ENCODE results near the gene TBC1D3I.
"Not testable (repeated sequence)": the region's sequence is repeated elsewhere in the genome, so short reads cannot be mapped to it uniquely, and the experiment has no call there.

The TBC1D3I gene

DNA sequence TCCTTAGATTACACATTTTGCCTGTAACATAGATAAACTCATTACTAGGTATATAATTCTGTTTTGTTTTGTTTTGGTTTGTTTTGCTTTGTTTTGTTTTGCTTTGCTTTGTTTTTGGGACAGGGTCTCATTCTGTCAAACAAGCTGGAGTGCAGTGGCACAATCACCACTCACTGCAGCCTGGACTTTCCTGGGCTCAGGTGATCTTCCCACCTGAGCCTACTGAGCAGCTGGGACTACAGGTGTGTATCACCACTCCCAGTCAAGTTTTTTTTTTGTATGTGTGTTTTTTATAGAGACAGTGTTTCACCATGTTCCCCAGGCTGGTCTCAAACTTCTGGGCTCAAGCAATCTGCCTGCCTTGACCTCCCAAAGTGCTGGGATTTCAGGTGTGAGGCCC, 54.8 kb downstream of the TBC1D3I start:
- no peak overlapping the region for H3K4me3 ChIP-seq
- no peak for DNase-seq
- TF ChIP-seq, protein P1, sequence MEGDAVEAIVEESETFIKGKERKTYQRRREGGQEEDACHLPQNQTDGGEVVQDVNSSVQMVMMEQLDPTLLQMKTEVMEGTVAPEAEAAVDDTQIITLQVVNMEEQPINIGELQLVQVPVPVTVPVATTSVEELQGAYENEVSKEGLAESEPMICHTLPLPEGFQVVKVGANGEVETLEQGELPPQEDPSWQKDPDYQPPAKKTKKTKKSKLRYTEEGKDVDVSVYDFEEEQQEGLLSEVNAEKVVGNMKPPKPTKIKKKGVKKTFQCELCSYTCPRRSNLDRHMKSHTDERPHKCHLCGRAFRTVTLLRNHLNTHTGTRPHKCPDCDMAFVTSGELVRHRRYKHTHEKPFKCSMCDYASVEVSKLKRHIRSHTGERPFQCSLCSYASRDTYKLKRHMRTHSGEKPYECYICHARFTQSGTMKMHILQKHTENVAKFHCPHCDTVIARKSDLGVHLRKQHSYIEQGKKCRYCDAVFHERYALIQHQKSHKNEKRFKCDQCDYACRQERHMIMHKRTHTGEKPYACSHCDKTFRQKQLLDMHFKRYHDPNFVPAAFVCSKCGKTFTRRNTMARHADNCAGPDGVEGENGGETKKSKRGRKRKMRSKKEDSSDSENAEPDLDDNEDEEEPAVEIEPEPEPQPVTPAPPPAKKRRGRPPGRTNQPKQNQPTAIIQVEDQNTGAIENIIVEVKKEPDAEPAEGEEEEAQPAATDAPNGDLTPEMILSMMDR (IDR thresholded peaks at IDR 0.05) = no peak
- H3K27me3 ChIP-seq = peaks cover 0 to 6% of the 10 kb centered on the region in 2 donors
- intact Hi-C loops (cut with DNase I; ENCODE audit: low total_unique reads) = no loop called here
- H3K36me3 ChIP-seq = no peaks in the 10 kb centered on the region
- no peaks in the 10 kb centered on the region for H3K4me1 ChIP-seq
- no peak overlapping the region for H3K27ac ChIP-seq
- peaks cover 0 to 4% (median 0%) of the 10 kb centered on the region in 3 donors for H3K9me3 ChIP-seq

GRCh38 chr17:36207383-36207782, 57.0 kb downstream of the TBC1D3I start:
- H3K9me3 ChIP-seq; H3K36me3 ChIP-seq; H3K27me3 ChIP-seq; H3K4me3 ChIP-seq; H3K4me1 ChIP-seq; intact Hi-C loops (cut with DNase I; ENCODE audit: low total_unique reads); DNase-seq; H3K27ac ChIP-seq: not testable (repeated sequence)

DNA sequence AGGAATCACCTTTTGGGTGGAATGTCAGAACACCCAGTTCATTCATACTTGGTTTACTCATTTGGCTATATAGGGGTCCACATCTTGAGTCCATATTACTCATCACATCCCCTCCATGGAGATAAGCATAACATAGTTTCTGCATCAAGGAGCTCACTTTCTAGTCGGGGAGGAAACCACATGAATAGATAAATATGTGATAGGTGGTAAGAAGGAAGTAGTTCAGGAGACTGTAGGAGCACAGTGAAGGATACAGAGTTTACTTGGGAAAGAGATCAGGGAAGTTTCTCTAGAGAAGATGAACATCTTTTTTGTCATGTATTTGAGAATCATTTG, 57.9 kb downstream of the TBC1D3I start:
- H3K9me3 ChIP-seq; H3K4me1 ChIP-seq; DNase-seq; H3K27me3 ChIP-seq; H3K36me3 ChIP-seq; intact Hi-C loops (cut with DNase I; ENCODE audit: low total_unique reads); H3K4me3 ChIP-seq; H3K27ac ChIP-seq: not testable (repeated sequence)

GRCh38 chr17:36205637-36206485, 58.5 kb downstream of the TBC1D3I start:
- H3K27ac ChIP-seq = no peak overlapping the region
- H3K4me3 ChIP-seq = no peak overlapping the region
- no peaks in the 10 kb centered on the region for H3K27me3 ChIP-seq
- H3K36me3 ChIP-seq = no peaks in the 10 kb centered on the region
- intact Hi-C loops (cut with DNase I; ENCODE audit: low total_unique reads) = no loop called here
- TF ChIP-seq, protein P1 (IDR thresholded peaks at IDR 0.05) = no peak
- DNase-seq = no peak
- peaks cover 0 to 4% (median 0%) of the 10 kb centered on the region in 3 donors for H3K9me3 ChIP-seq
- H3K4me1 ChIP-seq = no peaks in the 10 kb centered on the region

DNA sequence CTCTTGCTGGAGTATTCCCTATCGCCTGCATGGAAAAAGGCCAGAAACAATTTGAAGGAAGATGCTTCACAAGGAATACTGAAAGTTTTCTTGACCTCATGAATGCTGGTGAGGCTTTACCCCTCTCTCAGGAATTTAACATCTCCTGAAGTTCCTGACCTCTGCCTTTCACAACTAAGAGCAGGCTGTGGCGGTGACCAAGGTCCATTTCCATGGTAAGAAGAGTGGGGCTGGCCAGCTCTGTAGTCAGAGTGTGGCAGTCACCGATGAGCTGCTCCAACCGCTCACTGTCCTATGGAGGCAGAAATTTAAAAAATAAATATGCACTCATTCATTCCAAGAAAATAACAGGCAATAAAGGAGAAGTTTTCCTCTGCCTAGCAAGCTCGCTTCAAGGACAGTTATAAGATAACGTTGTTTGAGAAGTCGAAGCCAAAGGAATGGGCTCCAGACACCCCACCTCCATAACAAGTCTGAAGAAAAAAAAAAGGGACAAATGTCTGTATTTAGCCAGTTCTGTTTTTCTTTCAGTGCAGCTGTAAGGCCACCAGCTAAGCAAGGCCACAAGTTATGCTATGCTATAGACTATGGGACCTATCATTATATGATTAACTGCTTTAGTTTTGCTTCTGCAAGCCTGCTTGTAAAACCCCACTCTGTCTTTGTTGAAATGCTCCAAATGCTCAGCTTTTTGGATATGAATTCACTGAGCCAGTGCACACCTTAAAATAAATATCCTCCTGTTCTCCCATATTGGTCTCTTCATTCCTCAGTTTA, 59.5 kb downstream of the TBC1D3I start:
- Histone ChIP-seq H3K4me3 (no peak overlapping the region), H3K4me1 (no peaks in the 10 kb centered on the region), H3K27ac (no peak overlapping the region), H3K27me3 (no peaks in the 10 kb centered on the region), H3K9me3 (peaks cover 0 to 3% (median 0%) of the 10 kb centered on the region in 3 donors), H3K36me3 (no peaks in the 10 kb centered on the region)
- TF ChIP-seq, protein P1 (IDR thresholded peaks at IDR 0.05) = no peak
- DNase-seq = no peak
- intact Hi-C loops (cut with DNase I; ENCODE audit: low total_unique reads) = no loop called here
